Mammary epithelial cell (primary cell): ENCODE measurements around the gene ELOVL7.

Source experiments
- EZH2 ChIP-seq: IDR thresholded peaks from 2 replicates; pipeline ENCODE4 v1.6.1; 2012; ENCODE audit warnings: low read length, inconsistent platforms, borderline replicate concordance
- TF ChIP-seq, protein P1 (sequence below), 2 donors: IDR thresholded peaks in 1 of 2; conservative IDR thresholded peaks in 1 of 2; 2 replicates each; pipeline ENCODE4 v1.5.1; 2011 to 2012; ENCODE audit warnings: inconsistent platforms in 2 of 2, low read length in 2 of 2, mild to moderate bottlenecking in 2 of 2, control low read depth in 1 of 2, low read depth in 1 of 2; ENCODE audit not compliant: insufficient read depth in 1 of 2; ENCODE audit errors: extremely low read depth in 1 of 2

DNA sequence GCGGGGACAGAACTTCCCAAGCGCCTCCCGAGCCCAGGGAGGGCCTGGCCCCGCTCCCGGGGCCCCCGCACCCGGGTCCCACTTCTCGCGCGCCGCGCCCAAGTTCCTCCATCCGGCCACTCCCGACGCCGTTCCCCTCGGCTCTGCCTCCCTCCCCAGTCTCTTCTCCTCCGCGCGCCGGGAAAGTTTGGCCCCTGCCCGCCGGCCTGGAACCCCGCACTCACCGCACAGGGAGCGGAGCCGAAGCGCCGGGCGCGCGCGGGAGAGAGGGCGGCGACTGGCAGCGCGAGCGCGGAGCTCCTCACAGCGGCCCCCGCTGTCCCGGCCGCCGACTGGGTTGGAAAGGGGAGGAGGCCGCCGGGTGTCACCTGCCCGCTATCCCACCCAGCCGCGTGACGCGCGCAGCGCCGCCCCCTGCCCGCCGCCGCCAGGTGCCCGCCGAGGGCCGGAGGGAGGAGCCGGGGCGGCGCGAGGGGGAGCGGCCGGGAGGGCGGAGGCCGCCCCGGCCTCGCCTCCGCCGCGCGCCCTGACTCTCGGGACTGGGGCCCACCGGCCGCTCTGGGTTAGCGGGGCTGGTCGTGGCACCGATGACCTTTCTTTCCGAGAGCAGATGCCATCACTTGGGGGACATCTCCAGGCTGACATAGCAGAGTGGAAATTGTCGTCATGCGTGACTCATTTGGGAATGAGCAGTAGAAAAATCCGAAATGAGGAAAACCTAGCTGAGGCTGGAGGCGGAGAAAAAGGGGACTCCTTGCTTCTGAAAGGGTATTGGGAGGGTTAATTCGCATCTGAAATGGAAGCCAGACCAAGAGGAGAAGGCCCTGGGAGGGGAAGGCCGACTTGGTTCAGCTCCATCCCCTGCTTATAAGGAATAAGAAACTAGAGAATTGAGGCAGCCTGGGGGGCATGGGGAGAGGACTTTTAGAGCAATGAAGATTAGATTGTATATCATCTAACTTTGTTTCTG lies at the start of gene ELOVL7:
- TF ChIP-seq, protein P1, sequence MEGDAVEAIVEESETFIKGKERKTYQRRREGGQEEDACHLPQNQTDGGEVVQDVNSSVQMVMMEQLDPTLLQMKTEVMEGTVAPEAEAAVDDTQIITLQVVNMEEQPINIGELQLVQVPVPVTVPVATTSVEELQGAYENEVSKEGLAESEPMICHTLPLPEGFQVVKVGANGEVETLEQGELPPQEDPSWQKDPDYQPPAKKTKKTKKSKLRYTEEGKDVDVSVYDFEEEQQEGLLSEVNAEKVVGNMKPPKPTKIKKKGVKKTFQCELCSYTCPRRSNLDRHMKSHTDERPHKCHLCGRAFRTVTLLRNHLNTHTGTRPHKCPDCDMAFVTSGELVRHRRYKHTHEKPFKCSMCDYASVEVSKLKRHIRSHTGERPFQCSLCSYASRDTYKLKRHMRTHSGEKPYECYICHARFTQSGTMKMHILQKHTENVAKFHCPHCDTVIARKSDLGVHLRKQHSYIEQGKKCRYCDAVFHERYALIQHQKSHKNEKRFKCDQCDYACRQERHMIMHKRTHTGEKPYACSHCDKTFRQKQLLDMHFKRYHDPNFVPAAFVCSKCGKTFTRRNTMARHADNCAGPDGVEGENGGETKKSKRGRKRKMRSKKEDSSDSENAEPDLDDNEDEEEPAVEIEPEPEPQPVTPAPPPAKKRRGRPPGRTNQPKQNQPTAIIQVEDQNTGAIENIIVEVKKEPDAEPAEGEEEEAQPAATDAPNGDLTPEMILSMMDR (conservative IDR thresholded peaks at IDR 0.05 in 1 of 2, IDR thresholded peaks at IDR 0.05 in 1 of 2; ENCODE audit: extremely low read depth in 1 of 2, insufficient read depth in 1 of 2, low read depth in 1 of 2, low read length in 2 of 2), result peak; percentile 5 to 60
- no peak for TF ChIP-seq EZH2
